Effector memory CD8-positive, alpha-beta T cell (primary cell): ENCODE results near the gene MYO9A.
A peak's percentile ranks its signal among the peaks of the same experiment; 100 is the strongest.
"Not testable (repeated sequence)": the region's sequence is repeated elsewhere in the genome, so short reads cannot be mapped to it uniquely, and the experiment has no call there.

ENCODE experiments used
- ATAC-seq: fragments of 150-1000 bp; cut with Tn5 transposase; replicated peaks from 2 replicates; pipeline ENCODE4 v1.10.0; 2021; ENCODE audit warnings: mild to moderate bottlenecking, moderate library complexity
- DNase-seq, 3 experiments: peaks; one replicate each; pipeline ENCODE4 v3.0.0; 2021
- H3K27ac Mint-ChIP-seq, 2 donors: one replicate each; pipeline ENCODE4 v1.8.0; 2022; ENCODE audit warnings: mild to moderate bottlenecking in 2 of 2, mixed read lengths in 2 of 2, moderate library complexity in 2 of 2
- H3K27me3 Mint-ChIP-seq, 2 donors: one replicate each; pipeline ENCODE4 v1.8.0; 2022; ENCODE audit warnings: mixed read lengths in 2 of 2
- H3K36me3 Mint-ChIP-seq: one replicate; pipeline ENCODE4 v1.8.0; 2022; ENCODE audit warnings: mild to moderate bottlenecking, moderate library complexity, mixed read lengths; ENCODE audit not compliant: insufficient read depth
- H3K4me1 Mint-ChIP-seq, 2 donors: one replicate each; pipeline ENCODE4 v1.8.0; 2022; ENCODE audit warnings: low read depth in 2 of 2, mixed read lengths in 2 of 2
- H3K4me3 Mint-ChIP-seq, 2 donors: one replicate each; pipeline ENCODE4 v1.8.0; 2022; ENCODE audit warnings: mild to moderate bottlenecking in 2 of 2, mixed read lengths in 2 of 2, moderate library complexity in 2 of 2
- H3K9me3 Mint-ChIP-seq, 2 donors: one replicate each; pipeline ENCODE4 v1.8.0; 2022; ENCODE audit warnings: mixed read lengths in 2 of 2

Gene MYO9A

GRCh38 chr15:72127724-72128322 lies 9.9 kb upstream of the MYO9A start:
- H3K27me3 Mint-ChIP-seq: no peaks in the 10 kb centered on the region
- H3K36me3 Mint-ChIP-seq: no peaks in the 10 kb centered on the region
- no peak overlapping the region for H3K27ac Mint-ChIP-seq
- ATAC-seq (no peak), DNase-seq (no peak)
- H3K9me3 Mint-ChIP-seq: no peaks in the 10 kb centered on the region
- H3K4me3 Mint-ChIP-seq: no peak overlapping the region
- H3K4me1 Mint-ChIP-seq: no peaks in the 10 kb centered on the region

GRCh38 chr15:72124218-72124617 lies 6.3 kb upstream of the MYO9A start:
- ATAC-seq: no peak
- no peak for DNase-seq
- H3K4me1 Mint-ChIP-seq: peaks cover under 1 to 2% of the 10 kb centered on the region in 2 donors
- H3K27ac Mint-ChIP-seq: no peak overlapping the region
- H3K36me3 Mint-ChIP-seq: no peaks in the 10 kb centered on the region
- no peak overlapping the region for H3K4me3 Mint-ChIP-seq
- no peaks in the 10 kb centered on the region for H3K9me3 Mint-ChIP-seq
- H3K27me3 Mint-ChIP-seq: no peaks in the 10 kb centered on the region

GRCh38 chr15:72117486-72118016 lies 399 bp downstream of the MYO9A start:
- no peaks in the 10 kb centered on the region for H3K9me3 Mint-ChIP-seq

GRCh38 chr15:72116731-72117485 lies 1.0 kb downstream of the MYO9A start:
- Mint-ChIP-seq H3K9me3 (no peaks in the 10 kb centered on the region), H3K27me3 (no peaks in the 10 kb centered on the region), H3K27ac (peak overlapping the region; percentile 95 to 98), H3K36me3 (peaks cover 15% of the 10 kb centered on the region), H3K4me1 (peaks cover 23 to 47% of the 10 kb centered on the region in 2 donors), H3K4me3 (peak overlapping the region; percentile 95 to 96)
- DNase-seq (no peak), ATAC-seq (peak; percentile 0)

More at GRCh38 chr15:72117486-72118016, 399 bp downstream of the MYO9A start:
- Mint-ChIP-seq H3K36me3 (peaks cover 15% of the 10 kb centered on the region), H3K27ac (peak overlapping the region; percentile 95 to 98), H3K4me1 (peaks cover 21 to 47% of the 10 kb centered on the region in 2 donors), H3K4me3 (peak overlapping the region; percentile 95 to 96), H3K27me3 (no peaks in the 10 kb centered on the region)
- DNase-seq (peak; percentile 49 to 58 (median 54)), ATAC-seq (peak; percentile 63)

- no peak for DNase-seq
- no peaks in the 10 kb centered on the region for H3K27me3 Mint-ChIP-seq
- peaks cover 15% of the 10 kb centered on the region for H3K36me3 Mint-ChIP-seq
Measured at GRCh38 chr15:72113347-72114031, 4.5 kb downstream of the MYO9A start.

GRCh38 chr15:72112805-72113204 lies 5.1 kb downstream of the MYO9A start:
- no peak for DNase-seq
- H3K27me3 Mint-ChIP-seq: no peaks in the 10 kb centered on the region
- ATAC-seq: no peak
- peaks cover 16 to 37% of the 10 kb centered on the region in 2 donors for H3K4me1 Mint-ChIP-seq
- H3K9me3 Mint-ChIP-seq: no peaks in the 10 kb centered on the region
- peaks cover 9% of the 10 kb centered on the region for H3K36me3 Mint-ChIP-seq
- H3K27ac Mint-ChIP-seq: no peak overlapping the region
- no peak overlapping the region for H3K4me3 Mint-ChIP-seq

More at GRCh38 chr15:72113347-72114031, 4.5 kb downstream of the MYO9A start:
- ATAC-seq: no peak
- no peak overlapping the region for H3K4me3 Mint-ChIP-seq
- no peak overlapping the region for H3K27ac Mint-ChIP-seq
- H3K9me3 Mint-ChIP-seq: no peaks in the 10 kb centered on the region
- peaks cover 15 to 37% of the 10 kb centered on the region in 2 donors for H3K4me1 Mint-ChIP-seq

GRCh38 chr15:72112116-72112515 lies 5.8 kb downstream of the MYO9A start:
- Mint-ChIP-seq H3K36me3 (peaks cover 4% of the 10 kb centered on the region), H3K9me3 (no peaks in the 10 kb centered on the region), H3K4me1 (peaks cover 15 to 34% of the 10 kb centered on the region in 2 donors), H3K27me3 (no peaks in the 10 kb centered on the region), H3K27ac (no peak overlapping the region), H3K4me3 (no peak overlapping the region)
- DNase-seq (no peak), ATAC-seq (no peak)

GRCh38 chr15:72110355-72110754 lies 7.6 kb downstream of the MYO9A start:
- H3K27ac Mint-ChIP-seq: no peak overlapping the region
- no peaks in the 10 kb centered on the region for H3K9me3 Mint-ChIP-seq
- peaks cover 9 to 18% of the 10 kb centered on the region in 2 donors for H3K4me1 Mint-ChIP-seq
- H3K36me3 Mint-ChIP-seq: peaks cover 3% of the 10 kb centered on the region
- ATAC-seq: no peak
- H3K27me3 Mint-ChIP-seq: no peaks in the 10 kb centered on the region
- no peak overlapping the region for H3K4me3 Mint-ChIP-seq
- no peak for DNase-seq

GRCh38 chr15:72106068-72106467 lies 11.9 kb downstream of the MYO9A start:
- DNase-seq (no peak), ATAC-seq (no peak)
- Mint-ChIP-seq H3K4me3 (no peak overlapping the region), H3K9me3 (no peaks in the 10 kb centered on the region), H3K27me3 (no peaks in the 10 kb centered on the region), H3K4me1 (peaks cover 4 to 11% of the 10 kb centered on the region in 2 donors), H3K27ac (no peak overlapping the region), H3K36me3 (peaks cover 3% of the 10 kb centered on the region)

- H3K27ac Mint-ChIP-seq: no peak overlapping the region
- ATAC-seq (no peak), DNase-seq (no peak)
- H3K4me3 Mint-ChIP-seq: no peak overlapping the region
- H3K4me1 Mint-ChIP-seq: peaks cover 4 to 11% of the 10 kb centered on the region in 2 donors
- H3K9me3 Mint-ChIP-seq: no peaks in the 10 kb centered on the region
- peaks cover 3% of the 10 kb centered on the region for H3K36me3 Mint-ChIP-seq
- H3K27me3 Mint-ChIP-seq: no peaks in the 10 kb centered on the region
Measured at GRCh38 chr15:72105111-72105510, 12.8 kb downstream of the MYO9A start.

- DNase-seq, H3K4me3 Mint-ChIP-seq, H3K27me3 Mint-ChIP-seq, H3K27ac Mint-ChIP-seq, H3K36me3 Mint-ChIP-seq, ATAC-seq, H3K9me3 Mint-ChIP-seq: not testable (repeated sequence)
- peaks cover 4 to 16% of the 10 kb centered on the region in 2 donors for H3K4me1 Mint-ChIP-seq
Measured at GRCh38 chr15:72100551-72100950, 17.4 kb downstream of the MYO9A start.

GRCh38 chr15:72099155-72099554 lies 18.8 kb downstream of the MYO9A start:
- Mint-ChIP-seq H3K4me1 (peaks cover 1 to 16% of the 10 kb centered on the region in 2 donors), H3K27ac (peak overlapping the region; percentile 30 to 78), H3K4me3 (no peak overlapping the region), H3K27me3 (no peaks in the 10 kb centered on the region), H3K9me3 (no peaks in the 10 kb centered on the region), H3K36me3 (no peaks in the 10 kb centered on the region)
- DNase-seq (no peak), ATAC-seq (no peak)

- Mint-ChIP-seq H3K27ac (no peak overlapping the region), H3K4me1 (peaks cover 1 to 15% of the 10 kb centered on the region in 2 donors), H3K36me3 (peaks cover under 1% of the 10 kb centered on the region), H3K9me3 (no peaks in the 10 kb centered on the region), H3K4me3 (no peak overlapping the region), H3K27me3 (no peaks in the 10 kb centered on the region)
- no peak for ATAC-seq
- no peak for DNase-seq
Measured at GRCh38 chr15:72098040-72098439, 19.9 kb downstream of the MYO9A start.
